Activated CD8-positive, alpha-beta memory T cell treated with anti-CD3 and anti-CD28 coated beads, Interleukin-2, amount 10 ng/mL, durations not matched to agents 7 days and 5 days (primary cell): Measurements from ENCODE around the gene ABCC5. TPM values are rescaled to one million over a fixed set of nuclear protein-coding genes. Genes with fewer than 3 reads are reported as not detected.
"Not testable (repeated sequence)": the region's sequence is repeated elsewhere in the genome, so short reads cannot be mapped to it uniquely, and the experiment has no call there.

Experiments used
- ATAC-seq: fragments of 150-1000 bp; cut with Tn5 transposase; one replicate; pipeline ENCODE4 v1.10.0; 2021; ENCODE audit warnings: moderate library complexity
- CTCF ChIA-PET: fragments of 350-600 bp; sonication (Branson Sonifier 250); formaldehyde crosslinking; loops from one replicate; lab custom pipeline; 2021; ENCODE audit warnings: antibody characterized with exemption; lab: Charles Lee
- DNase-seq: peaks from one replicate; pipeline ENCODE4 v3.0.0-alpha.2; 2020
- H3K27ac Mint-ChIP-seq: one replicate; pipeline ENCODE4 v1.8.0; 2021; ENCODE audit warnings: mild to moderate bottlenecking, mixed read lengths
- H3K27me3 Mint-ChIP-seq: one replicate; pipeline ENCODE4 v1.8.0; 2021; ENCODE audit warnings: mixed read lengths
- H3K36me3 Mint-ChIP-seq: one replicate; pipeline ENCODE4 v1.8.0; 2021; ENCODE audit warnings: mild to moderate bottlenecking, mixed read lengths
- H3K4me1 Mint-ChIP-seq: one replicate; pipeline ENCODE4 v1.8.0; 2021; ENCODE audit warnings: mixed read lengths
- H3K4me3 Mint-ChIP-seq: one replicate; pipeline ENCODE4 v1.8.0; 2021; ENCODE audit warnings: mild to moderate bottlenecking, moderate library complexity, mixed read lengths
- H3K9me3 Mint-ChIP-seq: one replicate; pipeline ENCODE4 v1.8.0; 2022; ENCODE audit warnings: low read depth, mixed read lengths
- total RNA-seq, 2 experiments: library from RNA; stranded (reverse); gene quantifications; one replicate each; pipeline ENCODE4 v1.2.3, GENCODE V29; 2021

Gene ABCC5
- total RNA-seq = 10 to 100 TPM; 21.2 to 26.5 TPM

DNA sequence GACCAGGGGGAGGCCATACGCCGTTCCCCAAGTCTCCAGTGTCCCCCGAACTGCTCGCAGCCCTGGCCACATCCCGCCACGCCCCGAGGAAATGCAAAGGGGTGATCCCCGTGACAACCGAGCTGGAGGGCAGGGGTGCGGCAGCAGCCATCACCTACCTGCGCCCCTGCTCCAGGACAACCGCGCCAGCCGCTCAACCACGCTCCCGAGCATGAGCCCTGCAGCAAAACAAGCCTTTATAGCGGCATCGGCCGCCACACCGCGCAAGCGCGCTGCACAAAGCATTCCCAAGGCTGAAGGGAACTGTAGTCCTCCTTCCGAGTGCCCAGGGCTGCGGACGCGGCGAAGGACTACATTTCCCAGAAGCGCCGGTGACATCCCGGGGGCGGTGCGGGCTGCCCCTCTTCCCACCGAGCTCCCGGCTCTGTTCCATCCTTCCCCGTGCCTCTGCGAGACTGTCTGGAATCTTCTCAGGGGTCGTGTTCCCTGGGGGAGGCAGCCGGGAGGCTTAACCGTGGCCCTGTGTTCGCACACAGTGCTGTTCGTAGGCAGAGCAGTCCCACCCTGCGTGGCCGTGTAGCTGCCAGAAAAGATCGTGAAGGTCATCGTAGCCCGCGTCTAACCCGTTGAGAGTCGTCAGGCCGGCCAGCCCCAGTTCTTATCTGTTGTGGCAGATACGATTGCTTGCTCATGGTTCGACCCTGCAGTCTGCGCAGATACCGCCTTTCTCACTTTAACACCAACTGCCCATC is at the start of gene ABCC5:
Gene ABCC5, minus strand, starts transcription at position 213 of the 752 bp plus-strand sequence. CDS start 3,492 bp downstream, outside the sequence.
- ATAC-seq (peak; percentile 97), DNase-seq (peak; percentile 89)
- Mint-ChIP-seq H3K27ac (peak within 1 kb of the TSS; percentile 86), H3K36me3 (no peaks in the 10 kb centered on the region), H3K9me3 (no peaks in the 10 kb centered on the region), H3K4me1 (peaks cover 29% of the 10 kb centered on the region), H3K27me3 (peaks cover 18% of the 10 kb centered on the region), H3K4me3 (peak within 1 kb of the TSS; percentile 99)
- CTCF ChIA-PET = interaction anchor here (0.6 to 3.3 kb wide), 29 partner anchors 11 to 386 kb away, joined by 3 to 22 read pairs (median 3); partner anchors contain the start of genes ABCF3, EEF1AKMT4 and EIF2B5

DNA sequence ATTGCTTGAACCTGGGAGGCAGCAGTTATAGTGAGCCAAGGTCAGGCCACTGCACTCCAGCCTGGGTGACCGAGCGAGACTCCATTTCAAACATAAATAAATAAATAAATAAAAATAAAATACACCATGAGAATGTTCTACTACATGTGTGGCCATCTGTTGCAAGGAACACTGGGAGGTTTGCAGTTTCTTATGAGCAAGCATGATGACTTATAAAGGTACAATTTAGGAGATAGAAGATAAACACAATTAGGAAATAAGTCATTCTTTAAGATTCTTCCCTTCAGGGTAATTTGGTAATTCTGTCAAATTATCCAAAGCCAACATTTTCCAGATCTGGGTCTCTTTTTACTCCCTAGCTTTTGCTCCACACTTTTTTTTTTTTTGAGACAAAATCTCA is 48.5 kb upstream of the ABCC5 start:
- DNase-seq (no peak), ATAC-seq (no peak)
- no peak overlapping the region for H3K27ac Mint-ChIP-seq
- H3K27me3 Mint-ChIP-seq = peaks cover 7% of the 10 kb centered on the region
- peaks cover 2% of the 10 kb centered on the region for H3K9me3 Mint-ChIP-seq
- CTCF ChIA-PET = no interaction called here
- no peak overlapping the region for H3K4me3 Mint-ChIP-seq
- no peaks in the 10 kb centered on the region for H3K4me1 Mint-ChIP-seq
- peaks cover 1% of the 10 kb centered on the region for H3K36me3 Mint-ChIP-seq

DNA sequence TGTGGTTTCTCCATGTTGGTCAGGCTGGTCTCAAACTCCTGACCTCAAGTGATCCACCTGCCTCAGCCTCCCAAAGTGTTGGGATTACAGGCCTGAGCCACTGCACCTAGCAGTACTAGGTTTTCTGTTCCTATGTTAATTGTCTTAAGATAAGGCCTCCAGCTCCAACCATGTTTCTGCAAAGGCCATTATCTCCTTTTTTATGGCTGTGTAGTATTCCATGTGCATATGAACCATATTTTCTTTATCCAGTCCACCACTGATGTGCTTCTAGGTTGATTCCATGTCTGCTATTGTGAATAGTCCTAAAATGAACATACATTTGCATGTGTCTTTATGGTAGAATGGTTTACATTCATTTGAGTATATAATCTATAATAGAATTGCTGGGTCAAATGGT is 45.0 kb upstream of the ABCC5 start:
- H3K4me1 Mint-ChIP-seq = no peaks in the 10 kb centered on the region
- H3K4me3 Mint-ChIP-seq = no peak overlapping the region
- H3K36me3 Mint-ChIP-seq = no peaks in the 10 kb centered on the region
- no peak overlapping the region for H3K27ac Mint-ChIP-seq
- H3K27me3 Mint-ChIP-seq = peaks cover 2% of the 10 kb centered on the region
- H3K9me3 Mint-ChIP-seq = no peaks in the 10 kb centered on the region
- CTCF ChIA-PET = no interaction called here
- ATAC-seq (no peak), DNase-seq (no peak)

DNA sequence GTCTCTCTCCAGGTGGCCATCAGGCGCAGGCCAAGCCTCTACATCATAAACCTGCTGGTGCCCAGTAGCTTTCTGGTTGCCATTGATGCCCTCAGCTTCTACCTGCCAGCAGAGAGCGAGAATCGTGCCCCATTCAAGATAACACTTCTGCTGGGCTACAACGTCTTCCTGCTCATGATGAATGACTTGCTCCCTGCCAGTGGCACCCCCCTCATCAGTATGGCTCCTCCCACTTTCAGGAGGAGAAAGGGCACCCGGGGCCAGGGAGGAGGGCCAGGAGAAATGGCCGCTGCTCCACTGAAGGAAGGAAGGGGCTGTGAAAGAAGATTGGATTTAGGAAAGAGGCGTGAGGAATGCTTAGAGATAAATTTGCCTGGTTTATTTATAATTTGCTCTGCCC is 41.7 kb upstream of the ABCC5 start:
- no peaks in the 10 kb centered on the region for H3K36me3 Mint-ChIP-seq
- CTCF ChIA-PET = no interaction called here
- DNase-seq = no peak

DNA sequence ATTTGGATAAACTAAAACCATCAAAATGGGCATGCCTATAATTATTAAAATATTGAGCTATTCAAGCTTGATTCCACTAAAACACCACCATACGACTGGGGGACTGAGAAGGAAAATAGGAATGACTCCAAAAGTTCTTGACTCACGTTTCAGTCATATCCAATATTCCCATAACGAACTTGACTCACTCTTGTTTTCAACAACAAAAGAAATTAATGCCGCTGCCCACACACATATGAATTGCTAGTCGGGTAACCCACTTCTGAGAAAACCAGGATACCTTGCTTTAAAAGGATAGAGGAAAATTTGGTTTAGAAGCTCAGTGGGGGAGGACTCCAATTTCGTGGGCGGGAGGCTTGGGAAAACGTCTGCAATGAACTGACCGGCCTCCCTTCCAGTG is 40.3 kb upstream of the ABCC5 start:
- DNase-seq (no peak), ATAC-seq (no peak)
- CTCF ChIA-PET = no interaction called here
- no peaks in the 10 kb centered on the region for H3K4me1 Mint-ChIP-seq
- H3K4me3 Mint-ChIP-seq = no peak overlapping the region
- H3K36me3 Mint-ChIP-seq = no peaks in the 10 kb centered on the region
- H3K9me3 Mint-ChIP-seq = no peaks in the 10 kb centered on the region
- no peak overlapping the region for H3K27ac Mint-ChIP-seq
- H3K27me3 Mint-ChIP-seq = peaks cover 2% of the 10 kb centered on the region

More for the DNA sequence above, 41.7 kb upstream of the ABCC5 start:
- H3K4me3 Mint-ChIP-seq = no peak overlapping the region
- ATAC-seq = no peak
- H3K27me3 Mint-ChIP-seq = peaks cover 2% of the 10 kb centered on the region
- no peak overlapping the region for H3K27ac Mint-ChIP-seq
- no peaks in the 10 kb centered on the region for H3K9me3 Mint-ChIP-seq
- H3K4me1 Mint-ChIP-seq = no peaks in the 10 kb centered on the region

DNA sequence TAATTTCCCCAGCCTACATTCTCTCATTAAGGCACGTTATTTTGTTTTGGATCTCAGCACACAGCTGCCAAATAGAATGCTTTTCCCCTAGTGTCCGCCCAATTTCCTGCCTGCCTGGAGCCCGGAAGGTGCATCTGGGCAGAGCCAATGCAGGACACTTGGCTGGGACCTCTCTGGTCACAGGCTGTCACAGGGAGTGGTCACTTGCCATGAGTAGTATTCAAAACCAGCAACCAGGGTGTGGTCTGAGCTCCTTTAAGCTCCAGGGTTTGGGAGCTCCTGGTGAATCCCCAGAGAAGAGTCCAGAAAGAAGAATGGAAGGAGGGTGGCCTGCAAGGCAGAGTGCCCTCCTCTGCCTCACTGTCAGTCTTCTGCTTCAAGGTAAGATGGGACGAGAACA is 35.1 kb upstream of the ABCC5 start, which contains the start of gene HTR3C:
Gene HTR3C, plus strand, starts transcription at position 281 of the 400 bp plus-strand sequence. Its CDS starts 34 bp downstream, at position 315.
- H3K4me3 Mint-ChIP-seq = no peak within 1 kb of the TSS
- H3K4me1 Mint-ChIP-seq = no peaks in the 10 kb centered on the region
- H3K27ac Mint-ChIP-seq = no peak within 1 kb of the TSS
- H3K36me3 Mint-ChIP-seq = no peaks in the 10 kb centered on the region
- H3K9me3 Mint-ChIP-seq = no peaks in the 10 kb centered on the region
- ATAC-seq (no peak), DNase-seq (no peak)
- peaks cover 10% of the 10 kb centered on the region for H3K27me3 Mint-ChIP-seq
- CTCF ChIA-PET = no interaction called here

DNA sequence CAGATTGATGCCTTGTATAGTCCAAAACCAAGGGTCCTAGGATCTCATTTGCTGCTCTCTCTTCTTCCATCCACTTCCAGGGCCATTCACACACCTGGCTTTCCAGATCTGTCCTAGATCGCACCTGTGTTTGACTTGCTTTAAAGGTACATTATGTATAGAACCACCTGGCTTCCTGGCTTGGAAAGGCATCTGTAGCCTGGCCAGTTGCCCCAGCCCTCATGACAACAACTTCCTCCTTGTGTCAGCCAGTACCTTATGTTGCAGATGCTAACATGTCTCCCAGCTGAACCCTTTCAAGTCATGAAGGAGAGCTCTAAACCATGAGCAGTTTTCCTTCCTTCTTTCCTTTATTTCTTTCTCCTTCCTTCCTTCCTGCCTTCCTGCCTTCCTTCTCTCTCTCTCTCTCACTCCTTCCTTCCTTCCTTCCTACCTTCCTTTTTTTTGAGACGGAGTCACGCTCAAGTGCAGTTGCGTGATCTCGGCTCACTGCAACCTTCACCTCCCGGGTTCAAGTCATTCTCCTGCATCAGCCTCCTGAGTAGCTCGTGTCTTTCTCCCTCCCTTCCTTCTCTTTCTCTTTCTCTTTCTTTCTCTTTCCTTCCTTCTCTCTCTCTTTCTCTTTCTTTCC is 32.6 kb upstream of the ABCC5 start:
- no peaks in the 10 kb centered on the region for H3K36me3 Mint-ChIP-seq
- H3K4me3 Mint-ChIP-seq = no peak overlapping the region
- no peak overlapping the region for H3K27ac Mint-ChIP-seq
- H3K27me3 Mint-ChIP-seq = peaks cover 13% of the 10 kb centered on the region
- H3K4me1 Mint-ChIP-seq = no peaks in the 10 kb centered on the region
- no peaks in the 10 kb centered on the region for H3K9me3 Mint-ChIP-seq
- DNase-seq = no peak
- no peak for ATAC-seq
- CTCF ChIA-PET = interaction anchor here (0.6 kb wide), 1 partner anchor 33 kb away, joined by 3 read pairs; no protein-coding TSS in a partner anchor

DNA sequence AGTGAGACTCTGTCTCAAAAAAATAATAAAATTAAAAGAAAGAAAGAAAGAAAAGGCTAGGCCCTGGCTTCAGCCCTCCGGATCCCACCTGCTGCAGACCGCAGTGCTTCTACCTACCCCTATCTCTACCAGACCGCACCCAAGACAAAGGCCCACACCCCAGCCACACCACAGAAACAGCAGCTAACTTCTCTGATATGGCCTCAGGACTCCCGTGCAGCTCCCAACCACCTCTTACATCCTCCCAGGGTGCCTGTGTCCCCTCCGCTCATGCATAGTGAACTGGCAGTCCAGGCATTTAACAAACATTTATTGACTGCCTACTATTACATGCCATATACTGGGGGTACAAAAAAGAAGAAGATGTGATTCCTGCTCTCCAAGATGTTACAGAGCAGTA is 28.3 kb upstream of the ABCC5 start:
- Mint-ChIP-seq H3K4me3 (no peak overlapping the region), H3K36me3 (no peaks in the 10 kb centered on the region), H3K9me3 (no peaks in the 10 kb centered on the region), H3K27ac (no peak overlapping the region), H3K4me1 (no peaks in the 10 kb centered on the region), H3K27me3 (peaks cover 4% of the 10 kb centered on the region)
- no peak for ATAC-seq
- CTCF ChIA-PET = no interaction called here
- no peak for DNase-seq

DNA sequence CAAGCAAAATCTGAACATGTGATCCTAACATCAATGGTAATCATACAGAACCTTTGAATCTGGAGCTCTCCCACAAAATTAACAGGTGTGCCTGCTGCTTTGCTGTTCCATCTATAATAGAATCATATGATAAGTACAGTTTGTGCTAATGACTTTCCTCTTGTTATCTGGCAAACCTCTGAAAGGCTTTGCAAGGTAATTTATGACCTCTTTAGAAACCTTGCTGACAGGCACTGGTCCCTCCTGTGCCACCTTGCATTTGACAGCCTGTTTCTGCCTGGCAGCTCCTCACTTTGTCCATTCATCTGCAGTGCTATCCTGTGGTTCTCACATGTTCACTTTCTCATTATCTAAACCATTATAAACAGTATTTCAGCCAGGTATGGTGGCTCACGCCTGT is 24.9 kb upstream of the ABCC5 start:
- DNase-seq (no peak), ATAC-seq (no peak)
- Mint-ChIP-seq H3K4me1 (no peaks in the 10 kb centered on the region), H3K27me3 (peaks cover 5% of the 10 kb centered on the region), H3K9me3 (no peaks in the 10 kb centered on the region), H3K27ac (no peak overlapping the region), H3K36me3 (no peaks in the 10 kb centered on the region), H3K4me3 (no peak overlapping the region)
- CTCF ChIA-PET = no interaction called here

DNA sequence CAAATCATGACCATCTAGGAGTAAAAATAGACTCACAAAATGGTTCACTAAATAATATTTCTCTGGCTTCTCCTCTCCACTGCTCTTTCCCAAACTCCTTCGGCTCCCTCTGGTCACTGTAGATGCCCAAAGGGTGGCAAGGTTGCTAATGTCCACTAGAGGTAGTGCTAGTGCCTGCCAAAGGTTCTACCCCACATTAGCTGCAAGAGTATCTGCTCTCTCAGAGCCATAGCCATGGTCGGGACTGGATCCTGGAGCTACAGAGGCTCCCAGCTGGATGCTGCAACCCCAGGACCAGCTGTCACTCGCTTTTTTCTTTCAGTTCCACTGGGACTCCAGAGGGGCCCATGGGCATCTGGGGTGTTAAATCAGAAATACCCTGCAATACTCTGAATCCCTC is 22.3 kb upstream of the ABCC5 start:
- no peak for DNase-seq
- Mint-ChIP-seq H3K4me1 (no peaks in the 10 kb centered on the region), H3K4me3 (no peak overlapping the region), H3K27ac (no peak overlapping the region), H3K9me3 (no peaks in the 10 kb centered on the region), H3K27me3 (peaks cover 5% of the 10 kb centered on the region), H3K36me3 (no peaks in the 10 kb centered on the region)
- no peak for ATAC-seq
- CTCF ChIA-PET = no interaction called here

DNA sequence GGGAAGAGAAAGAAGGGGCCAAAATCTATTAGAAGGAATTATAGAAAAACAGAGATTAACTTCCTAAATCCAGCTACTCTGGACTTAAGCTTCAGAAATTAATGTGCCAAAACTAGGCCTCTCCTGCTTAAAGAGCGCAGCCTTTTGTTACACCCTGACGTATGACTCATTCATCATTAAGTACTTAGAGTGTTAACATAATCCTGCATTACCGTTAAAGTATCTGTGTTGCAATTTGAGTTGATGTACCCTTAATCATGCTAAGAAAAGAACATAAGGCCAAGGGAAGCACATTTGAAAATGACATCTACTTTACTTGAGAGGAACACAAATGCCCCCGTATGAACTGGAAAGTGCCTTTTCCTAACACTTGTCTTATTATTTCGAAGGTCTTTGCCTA is 21.7 kb upstream of the ABCC5 start:
- Mint-ChIP-seq H3K27ac (no peak overlapping the region), H3K4me1 (no peaks in the 10 kb centered on the region), H3K27me3 (peaks cover 5% of the 10 kb centered on the region), H3K4me3 (no peak overlapping the region), H3K9me3 (no peaks in the 10 kb centered on the region), H3K36me3 (no peaks in the 10 kb centered on the region)
- CTCF ChIA-PET = no interaction called here
- ATAC-seq = no peak
- DNase-seq = no peak

DNA sequence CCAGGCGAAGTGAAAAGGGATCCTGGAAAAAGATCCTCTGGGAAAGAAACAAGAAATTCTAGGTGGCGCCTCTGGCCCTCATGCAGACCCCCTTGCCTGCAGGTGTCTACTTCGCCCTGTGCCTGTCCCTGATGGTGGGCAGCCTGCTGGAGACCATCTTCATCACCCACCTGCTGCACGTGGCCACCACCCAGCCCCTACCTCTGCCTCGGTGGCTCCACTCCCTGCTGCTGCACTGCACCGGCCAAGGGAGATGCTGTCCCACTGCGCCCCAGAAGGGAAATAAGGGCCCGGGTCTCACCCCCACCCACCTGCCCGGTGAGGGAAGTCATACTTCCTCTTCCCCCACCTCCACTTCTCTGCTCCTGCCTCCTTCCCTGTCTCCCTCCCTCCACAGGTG is 20.6 kb upstream of the ABCC5 start:
- CTCF ChIA-PET, H3K4me3 Mint-ChIP-seq, H3K36me3 Mint-ChIP-seq, H3K9me3 Mint-ChIP-seq, DNase-seq, ATAC-seq, H3K4me1 Mint-ChIP-seq, H3K27ac Mint-ChIP-seq: not testable (repeated sequence)
- peaks cover 13% of the 10 kb centered on the region for H3K27me3 Mint-ChIP-seq

DNA sequence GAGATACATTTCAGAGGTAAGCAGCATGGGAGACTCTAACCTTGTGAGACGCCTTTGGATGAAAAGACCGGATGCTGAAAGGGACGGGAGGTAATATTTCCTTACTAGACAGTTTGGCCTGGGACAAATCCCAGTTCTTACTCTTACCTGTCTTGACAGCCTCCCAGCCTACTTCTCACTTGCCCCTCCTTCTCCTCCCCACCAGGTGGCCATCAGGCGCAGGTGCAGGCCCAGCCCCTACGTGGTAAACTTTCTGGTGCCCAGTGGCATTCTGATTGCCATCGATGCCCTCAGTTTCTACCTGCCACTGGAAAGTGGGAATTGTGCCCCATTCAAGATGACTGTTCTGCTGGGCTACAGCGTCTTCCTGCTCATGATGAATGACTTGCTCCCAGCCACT is 20.1 kb upstream of the ABCC5 start:
- Mint-ChIP-seq H3K4me3 (no peak overlapping the region), H3K36me3 (no peaks in the 10 kb centered on the region), H3K4me1 (no peaks in the 10 kb centered on the region), H3K27ac (no peak overlapping the region), H3K27me3 (peaks cover 14% of the 10 kb centered on the region), H3K9me3 (no peaks in the 10 kb centered on the region)
- CTCF ChIA-PET = no interaction called here
- ATAC-seq (no peak), DNase-seq (no peak)
